HL-60 (cell line): ENCODE results near the gene NPVF.

Source experiments
- DNase-seq, 2 experiments: peaks; one replicate each; pipeline ENCODE4 v3.0.0-alpha.2; 2010 to 2020; ENCODE audit warnings: low read depth in 1 of 2, low spot score in 1 of 2
- H3K27ac ChIP-seq: fragments of 250-450 bp; sonication (Bioruptor Pico); replicated peaks from 2 replicates; pipeline ENCODE4 v1.5.1; 2020; ENCODE audit warnings: mild to moderate bottlenecking, moderate library complexity
- H3K27me3 ChIP-seq: fragments of 250-450 bp; sonication (Bioruptor Pico); 2 replicates; pipeline ENCODE4 v1.5.1; 2021; ENCODE audit warnings: mild to moderate bottlenecking, moderate library complexity; ENCODE audit not compliant: insufficient read depth, poor library complexity, severe bottlenecking
- H3K4me3 ChIP-seq: replicated peaks from 2 replicates; pipeline ENCODE4 v1.5.1; 2011; ENCODE audit warnings: mild to moderate bottlenecking, control low read depth, low read length; ENCODE audit not compliant: insufficient read depth
- CTCF ChIP-seq: IDR thresholded peaks from one replicate; pipeline ENCODE4 v1.5.1; 2011; ENCODE audit warnings: low read length, control low read depth, inconsistent platforms; ENCODE audit not compliant: insufficient read depth
- GABPA ChIP-seq: IDR thresholded peaks from 2 replicates; pipeline ENCODE4 v1.6.1; 2012; ENCODE audit warnings: low read depth
- POLR2AphosphoS5 ChIP-seq: IDR thresholded peaks from 2 replicates; pipeline ENCODE4 v1.6.1; 2012; ENCODE audit warnings: low read depth
- REST ChIP-seq: IDR thresholded peaks from 2 replicates; pipeline ENCODE4 v1.6.1; 2012; ENCODE audit warnings: low read depth; ENCODE audit not compliant: insufficient replicate concordance
- SPI1 ChIP-seq: IDR thresholded peaks from 2 replicates; pipeline ENCODE4 v1.6.1; 2012; ENCODE audit warnings: low read depth, mild to moderate bottlenecking, borderline replicate concordance

The NPVF gene

GRCh38 chr7:25244254-25245033 is 16.2 kb upstream of the NPVF start:
- Histone ChIP-seq H3K4me3 (no peak overlapping the region), H3K27me3 (peaks cover 2% of the 10 kb centered on the region), H3K27ac (no peak overlapping the region)
- no peak for DNase-seq
- TF ChIP-seq SPI1: no peak
- no peak for TF ChIP-seq POLR2AphosphoS5
- no peak for TF ChIP-seq GABPA
- no peak for TF ChIP-seq REST
- TF ChIP-seq CTCF: no peak

- H3K27me3 ChIP-seq: peaks cover 2% of the 10 kb centered on the region
- no peak overlapping the region for H3K27ac ChIP-seq
- H3K4me3 ChIP-seq: no peak overlapping the region
- DNase-seq: no peak
- TF ChIP-seq POLR2AphosphoS5: no peak
- TF ChIP-seq CTCF: no peak
- no peak for TF ChIP-seq REST
- TF ChIP-seq SPI1: no peak
- no peak for TF ChIP-seq GABPA
Measured at GRCh38 chr7:25242678-25243077, 14.4 kb upstream of the NPVF start.

- TF ChIP-seq SPI1: no peak
- TF ChIP-seq POLR2AphosphoS5: no peak
- TF ChIP-seq CTCF: no peak
- TF ChIP-seq GABPA: no peak
- no peak for TF ChIP-seq REST
- H3K27me3 ChIP-seq: no peaks in the 10 kb centered on the region
- no peak overlapping the region for H3K4me3 ChIP-seq
- DNase-seq: no peak
- no peak overlapping the region for H3K27ac ChIP-seq
Measured at GRCh38 chr7:25240896-25241295, 12.6 kb upstream of the NPVF start.
